Calu3 (cell line): ENCODE results near the gene TSKU. TPM values are rescaled to one million over a fixed set of nuclear protein-coding genes. Genes with fewer than 3 reads are reported as not detected.

Experiments used
- BruUV-seq: library from RNA; stranded (reverse); fragments of 400-500 nt; replicated peaks from 2 replicates; lab custom pipeline; 2021; lab: Mats Ljungman, UMichigan
- CTCF ChIA-PET: fragments of 300-600 bp; sonication (Branson Sonifier 250); formaldehyde crosslinking; loops from one replicate; lab custom pipeline; 2022; ENCODE audit warnings: antibody characterized with exemption; lab: Charles Lee
- DNase-seq: peaks from one replicate; pipeline ENCODE4 v3.0.0; 2022
- H3K27ac Mint-ChIP-seq: one replicate; pipeline ENCODE4 v1.8.0; 2022; ENCODE audit warnings: mixed read lengths; ENCODE audit not compliant: unreplicated experiment
- H3K27me3 Mint-ChIP-seq: one replicate; pipeline ENCODE4 v1.8.0; 2022; ENCODE audit warnings: mixed read lengths; ENCODE audit not compliant: unreplicated experiment
- H3K36me3 Mint-ChIP-seq: one replicate; pipeline ENCODE4 v1.8.0; 2022; ENCODE audit warnings: mild to moderate bottlenecking, moderate library complexity, mixed read lengths; ENCODE audit not compliant: insufficient read depth, unreplicated experiment
- H3K4me1 Mint-ChIP-seq: one replicate; pipeline ENCODE4 v1.8.0; 2022; ENCODE audit warnings: mild to moderate bottlenecking, low read depth, mixed read lengths; ENCODE audit not compliant: unreplicated experiment
- H3K4me3 Mint-ChIP-seq: one replicate; pipeline ENCODE4 v1.8.0; 2022; ENCODE audit warnings: mild to moderate bottlenecking, low read depth, moderate library complexity, mixed read lengths; ENCODE audit not compliant: unreplicated experiment
- H3K9me3 Mint-ChIP-seq: one replicate; pipeline ENCODE4 v1.8.0; 2022; ENCODE audit warnings: low read depth, mixed read lengths; ENCODE audit not compliant: unreplicated experiment
- intact Hi-C: fragments of 100-400 bp; cut with micrococcal nuclease; formaldehyde crosslinking; loops from one replicate; pipeline ENCODE4 v1.10.0; 2022; ENCODE audit not compliant: unreplicated experiment
- total RNA-seq: library from RNA; stranded (reverse); gene quantifications from 2 replicates; pipeline ENCODE4 v1.2.3, GENCODE V29; 2022
- TF ChIP-seq, protein P1 (sequence below): fragments of 200-600 bp; IDR thresholded peaks from one replicate; pipeline ENCODE4 v1.8.0; 2022; ENCODE audit warnings: antibody characterized with exemption; ENCODE audit not compliant: unreplicated experiment

The TSKU gene
- total RNA-seq, 1 experiment from 2014 or later = 49.0 TPM

DNA sequence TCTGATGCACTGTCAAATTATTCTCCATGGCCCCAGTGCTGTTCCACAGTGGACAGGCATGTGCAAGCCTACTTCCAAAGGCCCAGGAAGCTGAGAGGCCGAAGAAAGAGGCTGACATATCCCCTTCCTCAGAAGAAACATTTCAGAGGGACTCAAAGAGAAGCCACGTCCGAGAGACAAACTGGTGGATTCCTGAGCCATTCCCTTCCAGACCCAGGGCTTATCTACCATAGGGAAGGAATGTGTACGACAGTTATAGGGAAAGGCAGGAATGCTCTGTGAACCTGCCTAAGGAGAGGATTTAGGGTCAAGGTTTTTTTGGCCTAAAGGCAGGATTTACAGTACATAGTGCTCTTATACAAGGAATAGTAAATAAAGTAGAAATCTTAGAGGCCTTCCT is 46.9 kb upstream of the TSKU start:
- Mint-ChIP-seq H3K27ac (no peak overlapping the region), H3K27me3 (peaks cover 17% of the 10 kb centered on the region), H3K9me3 (no peaks in the 10 kb centered on the region), H3K36me3 (no peaks in the 10 kb centered on the region), H3K4me3 (no peak overlapping the region), H3K4me1 (no peaks in the 10 kb centered on the region)
- TF ChIP-seq, protein P1, sequence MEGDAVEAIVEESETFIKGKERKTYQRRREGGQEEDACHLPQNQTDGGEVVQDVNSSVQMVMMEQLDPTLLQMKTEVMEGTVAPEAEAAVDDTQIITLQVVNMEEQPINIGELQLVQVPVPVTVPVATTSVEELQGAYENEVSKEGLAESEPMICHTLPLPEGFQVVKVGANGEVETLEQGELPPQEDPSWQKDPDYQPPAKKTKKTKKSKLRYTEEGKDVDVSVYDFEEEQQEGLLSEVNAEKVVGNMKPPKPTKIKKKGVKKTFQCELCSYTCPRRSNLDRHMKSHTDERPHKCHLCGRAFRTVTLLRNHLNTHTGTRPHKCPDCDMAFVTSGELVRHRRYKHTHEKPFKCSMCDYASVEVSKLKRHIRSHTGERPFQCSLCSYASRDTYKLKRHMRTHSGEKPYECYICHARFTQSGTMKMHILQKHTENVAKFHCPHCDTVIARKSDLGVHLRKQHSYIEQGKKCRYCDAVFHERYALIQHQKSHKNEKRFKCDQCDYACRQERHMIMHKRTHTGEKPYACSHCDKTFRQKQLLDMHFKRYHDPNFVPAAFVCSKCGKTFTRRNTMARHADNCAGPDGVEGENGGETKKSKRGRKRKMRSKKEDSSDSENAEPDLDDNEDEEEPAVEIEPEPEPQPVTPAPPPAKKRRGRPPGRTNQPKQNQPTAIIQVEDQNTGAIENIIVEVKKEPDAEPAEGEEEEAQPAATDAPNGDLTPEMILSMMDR = no peak
- BruUV-seq = no TSS peak
- no peak for DNase-seq
- CTCF ChIA-PET = interaction anchor here (3.3 kb wide), 1 partner anchor 62 kb away, joined by 39 read pairs; no protein-coding TSS in a partner anchor
- intact Hi-C loops = no loop called here

DNA sequence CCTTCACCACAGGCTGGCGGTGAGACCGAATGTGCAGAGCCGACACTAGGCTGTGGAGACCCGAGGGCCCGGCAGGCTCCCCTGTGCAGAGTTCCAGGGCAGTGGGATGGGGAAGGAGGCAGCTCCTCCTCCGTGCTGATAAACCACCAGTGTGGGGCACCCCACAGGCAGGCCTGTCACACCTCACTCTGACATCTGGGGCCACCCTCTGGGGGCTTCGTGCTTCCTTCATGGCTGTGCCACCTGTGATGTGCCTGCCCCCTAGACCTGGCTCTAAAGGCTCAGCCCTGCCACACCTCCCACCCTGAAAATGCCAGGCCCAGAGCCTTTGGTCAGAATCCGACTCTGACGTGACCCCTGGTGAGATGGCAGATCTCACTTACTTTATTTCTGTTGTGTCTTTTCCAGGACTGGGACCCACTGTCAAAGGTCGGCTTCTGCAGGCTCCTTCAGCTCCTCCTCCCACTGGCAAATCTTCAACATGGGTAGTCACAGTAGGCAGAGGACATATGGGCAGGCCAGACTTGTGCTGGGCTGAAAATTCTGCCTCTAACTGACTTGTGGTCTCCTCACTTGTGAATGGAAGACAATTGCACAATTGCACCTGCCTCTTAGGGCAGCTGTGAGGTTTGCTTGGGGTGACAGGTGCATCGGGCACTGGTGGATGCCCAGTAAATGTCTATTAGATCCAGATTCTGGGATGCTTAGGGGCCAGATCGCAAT is 46.2 kb upstream of the TSKU start:
- DNase-seq = no peak
- no peaks in the 10 kb centered on the region for H3K36me3 Mint-ChIP-seq
- H3K9me3 Mint-ChIP-seq = no peaks in the 10 kb centered on the region
- H3K4me3 Mint-ChIP-seq = no peak overlapping the region
- TF ChIP-seq, protein P1 = no peak
- CTCF ChIA-PET = interaction anchor here (3.3 kb wide), 1 partner anchor 62 kb away, joined by 39 read pairs; no protein-coding TSS in a partner anchor
- H3K4me1 Mint-ChIP-seq = no peaks in the 10 kb centered on the region
- no peak overlapping the region for H3K27ac Mint-ChIP-seq
- no TSS peak for BruUV-seq
- peaks cover 16% of the 10 kb centered on the region for H3K27me3 Mint-ChIP-seq
- intact Hi-C loops = no loop called here

DNA sequence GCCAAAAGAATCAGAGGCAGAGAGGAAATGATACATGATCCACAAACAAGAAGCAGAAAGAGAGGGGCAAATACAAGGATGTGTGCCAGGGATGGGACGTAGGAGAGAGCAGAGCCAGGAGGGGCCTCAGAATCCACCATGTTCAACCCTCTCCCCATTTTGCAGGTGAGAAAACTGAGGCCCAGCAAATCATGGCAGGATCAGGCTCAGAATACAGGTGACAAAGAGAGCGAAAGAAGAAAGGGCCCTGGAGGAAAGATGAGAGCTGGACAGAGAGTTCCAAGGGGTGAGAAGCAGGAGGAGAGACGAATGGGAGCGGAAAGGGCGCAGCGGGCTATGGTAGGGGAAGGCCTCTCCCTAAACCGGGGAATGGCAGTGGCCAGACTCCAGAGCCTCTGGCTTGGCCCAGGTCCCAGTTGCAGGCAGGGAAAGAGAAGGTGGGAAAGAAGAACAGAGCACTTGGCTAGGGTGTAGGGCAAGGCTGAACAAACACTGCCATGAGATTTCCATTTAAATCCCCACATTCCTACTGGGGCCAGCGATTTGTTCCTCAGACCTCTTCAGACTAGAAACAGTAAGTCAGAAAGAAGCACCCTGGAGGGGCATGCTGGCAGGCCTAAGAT is 44.4 kb upstream of the TSKU start:
- intact Hi-C loops = no loop called here
- Mint-ChIP-seq H3K4me1 (no peaks in the 10 kb centered on the region), H3K27ac (no peak overlapping the region), H3K27me3 (peaks cover 16% of the 10 kb centered on the region), H3K9me3 (no peaks in the 10 kb centered on the region), H3K4me3 (no peak overlapping the region), H3K36me3 (no peaks in the 10 kb centered on the region)
- TF ChIP-seq, protein P1 = no peak
- no peak for DNase-seq
- CTCF ChIA-PET = no interaction called here
- BruUV-seq = no TSS peak

DNA sequence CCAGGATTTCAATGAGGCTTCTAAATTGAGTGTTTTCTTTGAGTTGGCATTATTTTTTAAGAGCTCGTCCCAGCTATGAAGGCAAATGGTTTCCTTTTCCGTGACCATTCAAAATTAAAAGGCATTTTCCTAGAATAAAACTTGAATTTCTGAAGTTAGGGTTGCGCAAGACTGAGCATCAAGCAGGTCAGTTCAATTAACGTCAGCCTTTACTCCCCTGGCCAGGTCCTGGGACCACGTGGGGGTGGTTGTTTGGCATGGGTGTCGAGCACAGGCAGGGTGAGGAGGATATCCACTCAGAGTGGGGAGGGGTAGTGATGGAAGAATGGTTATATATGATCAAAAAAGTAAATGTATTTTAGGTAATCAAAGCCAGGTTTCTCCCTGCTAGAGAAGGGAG is 43.4 kb upstream of the TSKU start:
- no peaks in the 10 kb centered on the region for H3K36me3 Mint-ChIP-seq
- H3K9me3 Mint-ChIP-seq = no peaks in the 10 kb centered on the region
- no peak overlapping the region for H3K27ac Mint-ChIP-seq
- no peaks in the 10 kb centered on the region for H3K4me1 Mint-ChIP-seq
- H3K4me3 Mint-ChIP-seq = no peak overlapping the region
- CTCF ChIA-PET = no interaction called here
- no TSS peak for BruUV-seq
- H3K27me3 Mint-ChIP-seq = peaks cover 16% of the 10 kb centered on the region
- DNase-seq = no peak
- TF ChIP-seq, protein P1 = no peak
- intact Hi-C loops = loop anchor here (5.0 kb wide), 1 partner anchor 48 kb away; no protein-coding TSS in a partner anchor
